Testis (tissue), 3 donors: ENCODE results near the gene NOTCH1. TPM values are rescaled to one million over a fixed set of nuclear protein-coding genes. Genes with fewer than 3 reads are reported as not detected.

Experiments
- DNase-seq: peaks from one replicate; pipeline ENCODE4 v3.0.0-alpha.2; 2019
- H3K27ac ChIP-seq, 2 donors: fragments of 200-600 bp; sonication (generic); one replicate each; pipeline ENCODE4 v1.5.1; 2019
- H3K27me3 ChIP-seq: fragments of 200-600 bp; sonication (generic); one replicate; pipeline ENCODE4 v1.5.1; 2019
- H3K36me3 ChIP-seq: fragments of 200-600 bp; sonication (generic); one replicate; pipeline ENCODE4 v1.5.1; 2017; ENCODE audit warnings: low read depth; ENCODE audit errors: missing control alignments
- H3K4me1 ChIP-seq: fragments of 200-600 bp; sonication (generic); one replicate; pipeline ENCODE4 v1.5.1; 2019
- H3K4me3 ChIP-seq, 2 donors: fragments of 200-600 bp; sonication (generic); one replicate each; pipeline ENCODE4 v1.5.1; 2017 to 2019
- H3K9me3 ChIP-seq: fragments of 200-600 bp; sonication (generic); one replicate; pipeline ENCODE4 v1.5.1; 2017
- CTCF ChIP-seq, 3 experiments: fragments of 450-650 bp in 2 of 3; fragments of 200-600 bp in 1 of 3; sonication (generic) in 1 of 3; IDR thresholded peaks; one replicate each; pipeline ENCODE4 v1.5.1; 2016 to 2019; ENCODE audit warnings: antibody characterized with exemption in 3 of 3, mild to moderate bottlenecking in 2 of 3, moderate library complexity in 1 of 3
- POLR2A ChIP-seq: fragments of 450-650 bp; IDR thresholded peaks from one replicate; pipeline ENCODE4 v1.6.1; 2017; ENCODE audit warnings: antibody characterized with exemption, mild to moderate bottlenecking, moderate library complexity
- WGBS, 2 donors: methylation state at CpG; one replicate each; pipeline ENCODE4 v1.1.5; 2018; 5-methylcytosine and 5-hydroxymethylcytosine counted together
- intact Hi-C: fragments of 100-400 bp; cut with DNase I; formaldehyde crosslinking; loops from one replicate; pipeline ENCODE4 v1.15.1; 2023; ENCODE audit warnings: low total_unique reads
- polyA plus RNA-seq: library from polyadenylated mRNA; stranded (reverse); fragments of 350-450 nt; fragmentation: Illumina TruSeq; extraction: RNeasy Lipid Tissue Mini Kit (QIAGEN cat#74804); gene quantifications from one replicate; pipeline ENCODE4 v1.2.3, GENCODE V29; 2014; ENCODE audit warnings: low read depth, low replicate concordance; ENCODE audit not compliant: insufficient read depth
- total RNA-seq, 2 donors: library from RNA; depleted of rRNA; stranded (reverse); fragments of >200 nt; gene quantifications; one replicate each; pipeline ENCODE4 v1.2.3, GENCODE V29; 2016

NOTCH1 gene
- total and polyA plus RNA-seq, 3 donors from 2014 or later = 7.2 to 34.1 (median 32.4) TPM

DNA sequence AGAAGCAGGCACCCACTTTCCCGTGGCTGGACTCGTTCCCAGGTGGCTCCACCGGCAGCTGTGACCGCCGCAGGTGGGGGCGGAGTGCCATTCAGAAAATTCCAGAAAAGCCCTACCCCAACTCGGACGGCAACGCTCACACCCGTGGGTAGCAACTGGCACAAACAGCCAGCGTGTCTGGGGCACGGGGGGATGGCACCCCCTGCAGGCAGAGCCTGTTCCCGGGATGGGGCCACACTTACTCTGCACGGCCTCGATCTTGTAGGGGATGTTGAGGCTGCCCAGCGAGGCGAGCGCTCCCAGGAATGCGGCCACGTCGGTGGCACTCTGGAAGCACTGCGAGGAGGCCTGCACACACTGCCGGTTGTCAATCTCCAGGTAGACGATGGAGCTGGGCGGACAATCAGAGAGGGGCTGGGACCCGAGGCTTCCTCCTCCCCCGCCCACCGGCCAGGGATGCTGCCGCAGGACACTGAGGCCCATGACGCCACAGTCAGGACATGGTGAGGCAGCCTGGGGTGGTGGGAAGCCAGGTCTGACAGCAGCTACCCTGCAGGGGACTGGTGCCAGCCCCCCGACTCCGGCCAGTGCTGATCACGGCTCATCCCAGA, 42.8 kb downstream of the NOTCH1 start:
- Histone ChIP-seq H3K9me3 (no peaks in the 10 kb centered on the region), H3K4me3 (no peak overlapping the region), H3K27ac (no peak overlapping the region), H3K27me3 (no peaks in the 10 kb centered on the region), H3K4me1 (no peaks in the 10 kb centered on the region), H3K36me3 (no peaks in the 10 kb centered on the region)
- no peak for DNase-seq
- 92% methylated on average over 30 to 33 of the region's 33 CpGs for WGBS, 2 donors
- intact Hi-C loops = no loop called here
- no peak for TF ChIP-seq CTCF (IDR thresholded peaks at IDR 0.05)

DNA sequence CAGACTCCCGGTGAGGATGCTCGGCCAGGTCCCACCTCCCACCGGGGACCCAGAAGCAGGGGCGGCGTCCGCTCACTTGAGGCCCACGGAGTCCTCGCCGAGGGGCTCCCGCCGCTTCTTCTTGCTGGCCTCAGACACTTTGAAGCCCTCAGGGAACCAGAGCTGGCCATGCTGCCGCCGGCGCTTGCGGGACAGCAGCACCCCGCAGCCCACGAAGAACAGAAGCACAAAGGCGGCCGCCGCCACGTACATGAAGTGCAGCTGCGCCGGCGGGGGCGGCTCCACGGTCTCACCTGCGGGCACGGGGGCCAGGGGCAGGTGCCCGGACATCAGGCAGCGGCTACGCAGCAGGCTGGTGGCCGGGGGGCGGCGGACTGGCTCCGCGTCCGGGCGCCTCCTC, 43.7 kb downstream of the NOTCH1 start:
- H3K36me3 ChIP-seq = no peaks in the 10 kb centered on the region
- no peak for TF ChIP-seq POLR2A
- no peak for TF ChIP-seq CTCF (IDR thresholded peaks at IDR 0.05)
- H3K27me3 ChIP-seq = no peaks in the 10 kb centered on the region
- 94 to 100% methylated on average over 26 to 38 of the region's 38 CpGs for WGBS, 2 donors
- no peak overlapping the region for H3K4me3 ChIP-seq
- no peaks in the 10 kb centered on the region for H3K4me1 ChIP-seq
- no peak for DNase-seq
- intact Hi-C loops = no loop called here
- H3K9me3 ChIP-seq = no peaks in the 10 kb centered on the region
- no peak overlapping the region for H3K27ac ChIP-seq

DNA sequence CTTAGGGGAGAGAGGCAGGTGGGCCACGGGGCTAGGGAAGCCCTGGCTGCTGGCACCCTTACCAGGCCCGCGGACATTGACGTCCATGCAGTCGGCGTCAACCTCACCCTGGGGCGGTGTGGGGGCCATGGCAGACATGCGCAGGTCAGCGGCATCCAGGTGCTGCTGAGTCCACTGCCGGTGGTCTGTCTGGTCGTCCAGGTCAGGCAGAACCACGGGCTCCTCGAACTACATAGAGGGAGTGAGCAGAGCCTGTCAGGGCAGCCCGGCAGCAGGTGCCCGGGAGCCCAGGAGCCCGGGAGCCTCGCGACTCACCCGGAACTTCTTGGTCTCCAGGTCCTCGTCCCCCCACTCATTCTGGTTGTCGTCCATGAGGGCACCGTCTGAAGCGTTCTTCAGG, 44.2 kb downstream of the NOTCH1 start:
- no peak for DNase-seq
- no peak overlapping the region for H3K27ac ChIP-seq
- H3K4me3 ChIP-seq = no peak overlapping the region
- H3K4me1 ChIP-seq = no peaks in the 10 kb centered on the region
- H3K9me3 ChIP-seq = no peaks in the 10 kb centered on the region
- 94% methylated on average over 23 of the region's 23 CpGs; no CpG with 5 or more reads in 1 of the 2 donors for WGBS, 2 donors
- H3K36me3 ChIP-seq = no peaks in the 10 kb centered on the region
- no peaks in the 10 kb centered on the region for H3K27me3 ChIP-seq
- no peak for TF ChIP-seq CTCF (IDR thresholded peaks at IDR 0.05)
- no peak for TF ChIP-seq POLR2A
- intact Hi-C loops = no loop called here

DNA sequence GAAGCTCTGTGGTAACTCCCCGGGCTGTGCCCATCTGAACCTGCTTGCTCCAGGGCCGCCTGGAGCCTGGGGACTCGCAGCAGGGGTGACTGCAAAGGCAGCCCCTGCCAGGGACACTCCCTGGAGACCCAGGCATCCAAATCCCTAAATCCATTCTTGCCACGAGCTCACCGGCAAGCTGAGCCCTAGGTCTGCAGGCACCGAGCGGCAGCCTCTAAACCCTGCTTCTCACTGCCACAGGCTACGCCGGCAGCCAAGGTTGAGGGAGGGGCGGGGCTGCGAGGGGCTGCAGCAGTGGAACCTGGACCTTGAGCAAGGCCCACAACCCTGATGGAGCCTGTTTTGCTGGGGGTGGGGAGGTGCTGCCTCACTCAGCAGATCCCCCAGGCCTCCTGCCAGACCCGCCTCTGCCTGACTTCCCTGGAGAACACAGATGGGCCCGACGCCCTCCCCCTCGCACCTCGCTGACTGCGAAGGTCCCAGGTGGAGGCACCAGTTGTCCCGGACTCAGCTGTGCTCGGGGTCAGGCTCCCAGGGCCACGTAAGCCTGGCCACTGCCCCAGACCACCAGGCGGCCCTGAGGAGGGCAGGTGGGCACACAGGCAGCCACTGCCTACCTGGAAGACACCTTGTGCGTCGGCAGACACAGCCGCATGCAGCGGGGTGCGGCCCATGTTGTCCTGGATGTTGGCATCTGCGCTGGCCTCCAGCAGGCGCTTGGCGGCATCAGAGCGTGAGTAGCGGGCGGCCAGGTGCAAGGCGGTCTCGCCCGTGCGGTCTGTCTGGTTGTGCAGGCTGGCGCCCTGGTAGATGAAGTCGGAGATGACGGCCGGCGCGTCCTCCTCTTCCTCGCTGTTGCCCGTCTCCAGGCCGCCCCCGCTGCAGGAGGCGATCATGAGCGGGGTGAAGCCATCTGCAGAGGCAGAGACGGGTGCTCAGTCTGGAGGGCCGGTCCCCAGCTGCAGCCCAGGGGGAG, 45.6 kb downstream of the NOTCH1 start:
- H3K9me3 ChIP-seq = no peaks in the 10 kb centered on the region
- DNase-seq = no peak
- WGBS, 2 donors = 84 to 95% methylated on average over 8 to 50 of the region's 50 CpGs
- no peak for TF ChIP-seq POLR2A
- no peak for TF ChIP-seq CTCF (IDR thresholded peaks at IDR 0.05)
- intact Hi-C loops = no loop called here
- no peaks in the 10 kb centered on the region for H3K27me3 ChIP-seq
- no peak overlapping the region for H3K4me3 ChIP-seq
- no peaks in the 10 kb centered on the region for H3K36me3 ChIP-seq
- H3K4me1 ChIP-seq = no peaks in the 10 kb centered on the region
- no peak overlapping the region for H3K27ac ChIP-seq
